HG03460 (cell line): ENCODE data around the gene ANKRD11.
"Not testable (repeated sequence)": the region's sequence is repeated elsewhere in the genome, so short reads cannot be mapped to it uniquely, and the experiment has no call there.

ENCODE experiments used
- ATAC-seq: cut with Tn5 transposase; IDR thresholded peaks from one replicate; pipeline ENCODE4 v1.9.1; 2021; ENCODE audit not compliant: unreplicated experiment

Gene ANKRD11

GRCh38 chr16:89409161-89409711, 81.1 kb downstream of the ANKRD11 start:
- no peak for ATAC-seq

GRCh38 chr16:89408315-89408714, 82.0 kb downstream of the ANKRD11 start:
- ATAC-seq, result no peak

- no peak for ATAC-seq
These were observed 82.4 kb downstream of the ANKRD11 start for GRCh38 chr16:89407925-89408300.

GRCh38 chr16:89407282-89407924, 83.0 kb downstream of the ANKRD11 start:
- ATAC-seq, result no peak

- ATAC-seq, result no peak
These were observed 84.0 kb downstream of the ANKRD11 start for GRCh38 chr16:89406277-89406888.

- ATAC-seq, result no peak
These were observed 85.8 kb downstream of the ANKRD11 start for GRCh38 chr16:89404561-89404960.

- ATAC-seq, result no peak
These were observed 87.4 kb downstream of the ANKRD11 start for GRCh38 chr16:89402962-89403361.

GRCh38 chr16:89401641-89402445, 88.5 kb downstream of the ANKRD11 start:
- ATAC-seq, result no peak

- ATAC-seq, result no peak
These were observed 89.2 kb downstream of the ANKRD11 start for GRCh38 chr16:89401205-89401604.

- no peak for ATAC-seq
These were observed 89.6 kb downstream of the ANKRD11 start for GRCh38 chr16:89400740-89401139.

- ATAC-seq, result no peak
These were observed 91.4 kb downstream of the ANKRD11 start for GRCh38 chr16:89398924-89399323.

- no peak for ATAC-seq
These were observed 93.0 kb downstream of the ANKRD11 start for GRCh38 chr16:89397331-89397861.

GRCh38 chr16:89396156-89396555, 94.2 kb downstream of the ANKRD11 start:
- no peak for ATAC-seq

- ATAC-seq, result no peak
These were observed 94.9 kb downstream of the ANKRD11 start for GRCh38 chr16:89395150-89396142.

GRCh38 chr16:89393738-89394406, 96.5 kb downstream of the ANKRD11 start:
- ATAC-seq, result no peak

GRCh38 chr16:89392881-89393737, 97.3 kb downstream of the ANKRD11 start:
- ATAC-seq, result no peak

- not testable (repeated sequence) for ATAC-seq
These were observed 100.2 kb downstream of the ANKRD11 start for GRCh38 chr16:89390224-89390583.

- ATAC-seq, result not testable (repeated sequence)
These were observed 100.7 kb downstream of the ANKRD11 start for GRCh38 chr16:89389504-89390223.
